Stimulated activated CD4-positive, alpha-beta T cell treated with anti-CD3 and anti-CD28 coated beads, Interleukin-2, amount 100 ng/mL, for 48 hours (primary cell): Measurements from ENCODE around the gene BCL3.
A peak's percentile ranks its signal among the peaks of the same experiment; 100 is the strongest.

ENCODE experiments used
- DNase-seq, 2 donors: peaks; one replicate each; pipeline ENCODE4 v3.0.0-alpha.2; 2020

The BCL3 gene

GRCh38 chr19:44744871-44745332 is 3.6 kb upstream of the BCL3 start:
- no peak for DNase-seq

GRCh38 chr19:44745341-44745831 is 3.1 kb upstream of the BCL3 start:
- DNase-seq = no peak

GRCh38 chr19:44745887-44746600 is 2.5 kb upstream of the BCL3 start:
- DNase-seq = no peak

GRCh38 chr19:44746616-44746945 is 1.9 kb upstream of the BCL3 start:
- no peak for DNase-seq

DNA sequence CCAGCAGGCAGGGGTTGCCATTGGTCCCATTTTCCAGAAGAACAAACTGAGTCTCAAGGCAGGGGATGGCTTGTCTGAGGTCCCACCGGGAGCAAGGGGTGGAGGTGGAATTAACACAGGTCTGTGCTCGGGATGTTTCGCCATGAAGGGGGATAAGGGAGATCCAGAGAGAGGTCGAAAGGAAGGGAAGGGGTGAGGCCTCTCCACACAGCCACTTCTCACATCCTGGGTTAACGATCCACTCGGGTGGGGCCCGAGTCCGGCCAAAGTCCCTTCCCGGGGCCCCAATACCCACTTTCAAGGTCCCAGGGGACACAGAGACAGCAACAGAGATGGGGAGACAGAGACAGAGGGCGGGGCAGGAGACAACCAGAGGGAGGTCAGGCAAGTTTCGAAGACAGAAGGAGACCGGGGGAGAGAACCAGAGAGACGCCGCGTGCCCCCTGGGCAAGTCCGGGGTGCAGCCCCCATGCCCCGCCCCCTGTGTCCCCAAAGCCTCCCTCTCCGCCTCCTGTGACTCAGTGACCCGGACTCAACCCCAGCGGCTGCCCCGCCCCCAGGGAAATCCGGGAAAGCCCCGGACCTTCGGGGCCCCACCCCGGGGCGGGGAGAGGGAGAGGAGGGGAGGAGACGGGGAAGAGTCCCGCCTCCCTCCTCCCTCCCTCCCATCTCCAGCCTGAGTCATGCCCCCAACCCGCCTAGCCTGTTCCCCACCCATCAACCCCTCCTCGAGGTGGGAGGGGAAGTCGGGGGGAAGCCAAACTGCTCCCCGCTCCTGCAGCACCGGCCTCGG is 1.4 kb upstream of the BCL3 start:
- peak; percentile 88 to 89 for DNase-seq

- DNase-seq = peak; percentile 33 to 39
Observed at GRCh38 chr19:44747739-44748425, 626 bp upstream of the BCL3 start.

- DNase-seq = no peak
Observed at GRCh38 chr19:44749292-44749691, 784 bp downstream of the BCL3 start.

- no peak for DNase-seq
Observed at GRCh38 chr19:44749994-44750393, 1.5 kb downstream of the BCL3 start.

DNA sequence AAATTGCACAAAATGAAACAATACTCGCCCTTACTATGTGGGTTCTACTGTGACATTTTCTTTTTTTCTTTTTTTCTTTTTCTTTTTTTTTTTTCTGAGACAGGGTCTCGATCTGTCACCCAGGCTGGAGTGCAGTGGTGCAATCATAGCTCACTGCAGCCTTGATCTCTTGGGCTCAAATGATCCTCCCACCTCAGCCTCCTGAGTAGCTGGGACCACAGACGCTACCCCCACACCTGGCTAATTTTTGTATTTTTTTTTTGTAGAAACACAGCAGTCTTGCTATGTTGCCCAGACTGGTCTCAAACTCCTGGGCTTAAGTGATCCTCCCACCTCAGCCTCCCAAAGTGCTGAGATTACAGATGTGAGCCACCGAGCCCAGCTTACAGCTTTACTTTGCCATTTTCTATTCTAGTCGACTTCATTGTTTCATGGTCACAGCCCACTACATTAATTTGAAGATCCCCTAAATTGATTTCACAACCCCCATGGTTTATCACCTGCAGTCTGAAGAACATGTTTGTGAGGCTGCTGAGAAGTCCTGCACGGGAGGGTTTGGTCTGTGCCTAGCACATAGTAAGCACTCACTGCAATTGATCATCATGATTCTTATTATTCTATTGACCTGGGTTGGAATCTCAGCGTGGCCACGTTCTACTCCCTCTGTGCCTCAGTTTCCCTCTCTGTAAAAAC is 3.8 kb downstream of the BCL3 start:
- no peak for DNase-seq

GRCh38 chr19:44752816-44753625 is 4.5 kb downstream of the BCL3 start:
- DNase-seq = peak; percentile 88 to 89

DNA sequence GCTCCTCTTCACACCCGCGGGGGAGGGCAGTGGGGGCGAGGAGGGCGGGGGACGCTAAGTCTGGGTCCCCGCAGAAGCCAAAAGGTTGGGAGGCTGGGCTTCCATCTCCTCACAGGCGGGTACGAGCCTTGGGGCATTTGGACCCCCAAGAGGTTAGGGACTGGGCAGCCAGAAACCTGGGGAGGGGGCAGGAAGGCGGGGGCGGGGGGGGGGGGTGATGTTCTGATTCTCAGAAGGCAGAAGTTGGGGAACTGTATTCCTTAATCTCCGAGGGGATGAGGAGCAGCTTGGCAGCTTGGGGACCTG is 5.1 kb downstream of the BCL3 start:
- no peak for DNase-seq

DNA sequence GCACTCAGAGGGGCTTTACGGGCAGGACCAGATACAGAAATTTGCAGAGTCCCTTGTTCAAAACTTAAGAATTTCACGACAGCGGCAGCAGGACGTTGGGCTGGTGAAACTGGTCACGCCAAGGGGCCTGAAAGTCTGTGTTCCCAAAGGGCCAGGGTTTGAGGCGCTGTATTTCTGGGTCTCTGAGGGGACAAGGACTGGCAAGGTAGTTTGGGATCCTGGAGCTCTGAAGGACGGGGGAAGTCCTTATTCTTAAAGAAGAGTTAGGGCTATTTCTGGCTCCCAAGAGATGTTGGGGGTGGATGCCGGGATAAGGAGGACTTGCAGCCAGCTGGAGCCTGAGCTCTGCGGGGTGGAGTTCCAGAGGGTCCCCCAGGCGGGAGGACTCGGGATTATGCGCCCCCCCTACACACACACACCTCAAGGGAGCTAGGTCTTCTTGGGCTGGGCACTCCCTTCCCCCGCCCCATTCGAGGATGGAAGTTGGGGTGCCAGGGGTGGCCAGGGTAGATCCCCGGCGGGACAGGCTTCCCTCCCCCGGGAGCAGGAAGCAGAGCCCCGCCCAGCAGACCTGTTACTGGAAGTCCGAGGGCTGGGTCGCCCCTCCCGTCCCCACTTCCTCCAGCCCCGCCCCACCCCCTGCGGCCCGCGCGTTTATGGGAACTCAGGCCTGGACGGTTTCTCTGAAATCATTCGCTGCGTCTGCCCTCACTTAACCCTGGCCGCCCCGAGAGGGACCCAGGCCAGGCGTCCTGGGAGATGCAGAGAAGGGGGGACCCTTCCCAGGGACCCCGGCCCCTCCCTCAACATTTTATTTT is 5.6 kb downstream of the BCL3 start:
- peak; percentile 80 to 82 for DNase-seq

DNA sequence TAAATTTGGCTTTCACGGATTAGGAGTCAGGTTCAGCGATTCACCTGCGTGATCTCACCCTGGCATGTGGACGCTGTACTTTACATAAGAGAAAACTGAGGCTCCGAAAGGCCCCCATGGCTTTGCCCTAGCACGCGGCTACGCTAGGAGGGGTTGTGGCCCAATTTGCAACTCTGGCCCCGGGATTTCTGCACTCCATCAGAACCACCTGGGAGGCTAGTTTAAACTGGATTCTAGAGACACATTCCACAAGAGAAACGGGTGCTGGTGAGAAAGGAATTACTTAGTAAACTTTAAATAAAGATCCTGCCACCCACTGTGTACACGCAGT is 6.2 kb downstream of the BCL3 start:
- DNase-seq = no peak

DNA sequence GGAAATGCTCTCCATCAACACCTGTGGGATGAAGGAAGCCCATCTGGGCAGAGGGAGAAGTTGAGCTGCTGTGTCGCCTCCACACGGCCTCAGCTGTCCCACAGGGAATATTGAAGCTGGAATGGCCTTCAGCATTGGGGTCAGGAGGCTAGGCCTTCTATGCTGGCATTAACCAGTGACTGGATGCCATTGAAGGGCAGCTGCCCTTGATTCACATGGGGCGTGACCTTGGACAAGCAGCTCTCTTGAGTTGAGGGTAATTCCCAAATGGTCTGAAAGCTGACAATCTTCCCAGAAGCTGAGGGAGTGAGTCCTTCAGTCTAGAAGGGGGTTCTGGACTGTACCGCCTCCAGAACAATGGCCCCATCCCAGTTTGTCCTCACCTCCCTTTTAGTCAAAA is 6.7 kb downstream of the BCL3 start:
- DNase-seq = no peak

- DNase-seq = no peak
Observed at GRCh38 chr19:44756089-44756562, 7.6 kb downstream of the BCL3 start.

- DNase-seq = no peak
Observed at GRCh38 chr19:44757057-44757734, 8.7 kb downstream of the BCL3 start.

DNA sequence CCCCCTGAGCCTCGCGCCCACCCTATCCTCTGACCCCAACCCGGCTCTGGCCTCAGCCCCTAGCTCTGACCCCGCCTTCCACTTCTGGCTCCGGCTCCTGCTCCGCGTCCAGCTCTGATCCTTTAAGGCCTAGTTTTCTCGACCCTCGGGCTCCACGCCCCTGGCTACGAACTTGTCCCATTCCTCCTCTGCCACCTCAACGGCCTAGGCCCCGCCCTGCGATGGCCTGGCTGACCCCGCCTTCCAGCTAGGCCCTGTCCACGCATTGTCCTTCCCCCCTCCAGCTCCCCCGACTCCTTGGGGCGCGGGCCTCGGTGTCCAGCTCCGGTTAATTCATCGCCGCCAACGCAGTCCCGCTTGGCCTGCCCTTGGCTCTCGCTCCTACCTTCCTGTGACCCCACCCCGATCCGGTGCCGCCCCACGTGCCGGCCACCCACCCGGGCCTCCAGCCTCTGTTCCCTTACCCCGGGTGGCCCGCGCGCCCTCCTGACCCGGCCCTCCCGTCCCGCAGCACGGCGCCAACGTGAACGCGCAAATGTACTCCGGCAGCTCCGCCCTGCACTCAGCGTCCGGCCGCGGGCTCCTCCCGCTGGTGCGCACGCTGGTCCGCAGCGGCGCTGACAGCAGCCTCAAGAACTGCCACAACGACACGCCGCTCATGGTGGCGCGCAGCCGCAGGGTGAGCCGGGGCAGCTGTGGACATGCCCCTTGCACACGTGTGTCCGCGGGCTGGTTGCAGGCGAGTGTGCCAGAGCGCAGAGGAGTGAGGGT is 9.4 kb downstream of the BCL3 start:
- no peak for DNase-seq

GRCh38 chr19:44758596-44758995 is 10.1 kb downstream of the BCL3 start:
- DNase-seq = no peak

DNA sequence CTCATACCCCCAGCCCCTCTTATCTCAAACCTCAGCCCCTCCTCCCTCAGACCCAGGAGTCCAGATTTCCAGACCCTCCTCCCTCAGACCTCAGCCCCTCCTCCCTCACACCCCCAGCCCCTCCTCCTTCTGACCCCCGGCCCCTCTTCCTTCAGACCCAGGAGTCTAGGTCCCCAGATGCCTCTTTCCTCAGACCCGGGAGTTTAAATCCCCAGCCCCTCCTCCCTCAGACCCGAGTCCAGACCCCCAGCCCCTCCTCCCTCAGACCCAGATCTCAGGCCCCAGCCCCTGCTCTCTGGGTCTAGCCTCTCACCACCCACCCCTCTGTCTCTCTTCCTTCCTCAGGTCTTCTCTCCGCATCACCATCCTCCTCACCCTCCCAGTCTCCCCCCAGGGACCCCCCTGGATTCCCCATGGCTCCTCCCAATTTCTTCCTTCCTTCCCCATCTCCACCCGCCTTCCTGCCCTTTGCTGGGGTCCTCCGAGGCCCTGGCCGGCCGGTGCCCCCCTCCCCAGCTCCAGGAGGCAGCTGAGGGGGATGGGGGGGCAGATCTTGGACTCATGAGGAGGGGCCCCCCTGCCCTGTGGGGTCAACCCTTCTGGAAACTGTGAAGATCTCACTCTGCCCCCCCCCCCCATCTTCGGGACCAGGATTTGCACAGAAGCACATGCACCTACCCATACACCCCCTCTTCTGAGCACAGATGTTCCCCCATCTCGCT is 10.7 kb downstream of the BCL3 start:
- DNase-seq = no peak
